Trophoblast cell (in vitro differentiated cells and primary cell): ENCODE data around the gene MAGEA11.

Experiments used
- DNase-seq, 2 donors: peaks; one replicate each; pipeline ENCODE4 v3.0.0-alpha.2; 2016
- H2AFZ ChIP-seq: 2 replicates; pipeline ENCODE4 v1.6.1; 2013; ENCODE audit warnings: low read length, moderate library complexity, mild to moderate bottlenecking; ENCODE audit not compliant: insufficient read depth, poor library complexity
- H2AK5ac ChIP-seq: 2 replicates; pipeline ENCODE4 v1.6.1; 2013; ENCODE audit warnings: mild to moderate bottlenecking, low read length
- H2BK120ac ChIP-seq: 2 replicates; pipeline ENCODE4 v1.6.1; 2013; ENCODE audit warnings: low read length, mild to moderate bottlenecking, moderate library complexity; ENCODE audit not compliant: insufficient read depth, poor library complexity
- H2BK12ac ChIP-seq: 2 replicates; pipeline ENCODE4 v1.6.1; 2013; ENCODE audit warnings: mild to moderate bottlenecking, low read length, moderate library complexity
- H2BK5ac ChIP-seq: 2 replicates; pipeline ENCODE4 v1.6.1; 2013; ENCODE audit warnings: low read length, low read depth, moderate library complexity, mild to moderate bottlenecking; ENCODE audit not compliant: poor library complexity
- H3K14ac ChIP-seq: 2 replicates; pipeline ENCODE4 v1.6.1; 2013; ENCODE audit warnings: mild to moderate bottlenecking, low read length
- H3K18ac ChIP-seq: 2 replicates; pipeline ENCODE4 v1.6.1; 2013; ENCODE audit warnings: mild to moderate bottlenecking, low read length
- H3K23ac ChIP-seq: 2 replicates; pipeline ENCODE4 v1.6.1; 2013; ENCODE audit warnings: low read length
- H3K27ac ChIP-seq: 2 replicates; pipeline ENCODE4 v1.5.1; 2013; ENCODE audit warnings: low read depth, mild to moderate bottlenecking, inconsistent platforms, low read length, moderate library complexity
- H3K27me3 ChIP-seq: 2 replicates; pipeline ENCODE4 v1.6.1; 2013; ENCODE audit warnings: inconsistent platforms, mild to moderate bottlenecking, low read length, moderate library complexity; ENCODE audit not compliant: insufficient read depth
- H3K36me3 ChIP-seq, 2 experiments: 1 replicate in 1 of 2; 2 replicates in 1 of 2; pipeline ENCODE4 v1.6.1; 2013; ENCODE audit warnings: low read length in 2 of 2, mild to moderate bottlenecking in 2 of 2, moderate library complexity in 1 of 2; ENCODE audit not compliant: insufficient read depth in 2 of 2, control insufficient read depth in 1 of 2
- H3K4ac ChIP-seq: 2 replicates; pipeline ENCODE4 v1.6.1; 2013; ENCODE audit warnings: low read depth, mild to moderate bottlenecking, low read length, moderate library complexity
- H3K4me1 ChIP-seq, 2 experiments: 1 replicate in 1 of 2; 2 replicates in 1 of 2; pipeline ENCODE4 v1.6.1; 2013; ENCODE audit warnings: low read length in 2 of 2, mild to moderate bottlenecking in 2 of 2, moderate library complexity in 1 of 2; ENCODE audit not compliant: insufficient read depth in 2 of 2, control insufficient read depth in 1 of 2
- H3K4me2 ChIP-seq: 2 replicates; pipeline ENCODE4 v1.6.1; 2013; ENCODE audit warnings: inconsistent platforms, mild to moderate bottlenecking, low read length, moderate library complexity
- H3K4me3 ChIP-seq: 2 replicates; pipeline ENCODE4 v1.5.1; 2013; ENCODE audit warnings: mild to moderate bottlenecking, low read depth, low read length, inconsistent platforms
- H3K79me1 ChIP-seq: one replicate; pipeline ENCODE4 v1.6.1; 2013; ENCODE audit warnings: low read length
- H3K79me2 ChIP-seq: 2 replicates; pipeline ENCODE4 v1.6.1; 2013; ENCODE audit warnings: low read length, mild to moderate bottlenecking; ENCODE audit not compliant: control insufficient read depth, insufficient read depth, poor library complexity
- H3K9ac ChIP-seq: 2 replicates; pipeline ENCODE4 v1.6.1; 2013; ENCODE audit warnings: mild to moderate bottlenecking, low read length
- H3K9me3 ChIP-seq: 2 replicates; pipeline ENCODE4 v1.6.1; 2013; ENCODE audit warnings: low read depth, mild to moderate bottlenecking, control low read depth, inconsistent platforms, low read length; ENCODE audit not compliant: insufficient read depth
- H4K12ac ChIP-seq: 2 replicates; pipeline ENCODE4 v1.6.1; 2013; ENCODE audit warnings: low read depth, mild to moderate bottlenecking, low read length, moderate library complexity
- H4K8ac ChIP-seq: 2 replicates; pipeline ENCODE4 v1.6.1; 2013; ENCODE audit warnings: low read depth, mild to moderate bottlenecking, low read length, moderate library complexity
- H4K91ac ChIP-seq: one replicate; pipeline ENCODE4 v1.6.1; 2013; ENCODE audit warnings: low read depth, mild to moderate bottlenecking, low read length, moderate library complexity
- WGBS: extraction: QIAGEN DNeasy Blood & Tissue Kit; methylation state at CpG from one replicate; pipeline ENCODE4 v1.1.7; 2013; ENCODE audit warnings: missing lambda C conversion rate; ENCODE audit not compliant: insufficient read length, insufficient coverage; ENCODE audit errors: extremely low coverage; 5-methylcytosine and 5-hydroxymethylcytosine counted together

MAGEA11 gene

DNA sequence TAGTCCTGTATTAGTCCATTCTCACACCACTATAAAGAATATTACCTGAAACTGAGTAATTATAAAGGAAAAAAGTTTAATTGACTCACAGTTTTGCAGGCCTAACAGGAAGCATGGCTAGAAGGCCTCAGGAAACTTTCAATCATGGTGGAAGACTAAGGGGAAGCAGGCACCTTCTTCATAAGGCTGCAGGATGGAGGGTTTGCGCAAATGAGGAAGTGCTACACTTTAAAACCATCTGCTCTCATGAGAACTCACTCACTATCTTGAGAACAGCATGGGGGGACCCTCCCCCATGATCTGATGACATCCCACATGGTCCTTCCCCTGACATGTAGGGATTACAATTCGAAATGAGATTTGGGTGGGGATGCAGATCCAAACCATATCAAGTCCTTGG, 12.1 kb upstream of the MAGEA11 start:
- no peaks in the 10 kb centered on the region for H3K4me1 ChIP-seq
- H4K8ac ChIP-seq: no peak overlapping the region
- H3K4me3 ChIP-seq: no peak overlapping the region
- H2AFZ ChIP-seq: no peak overlapping the region
- H4K91ac ChIP-seq: no peak overlapping the region
- no peak overlapping the region for H2BK120ac ChIP-seq
- no peak overlapping the region for H3K18ac ChIP-seq
- H3K79me1 ChIP-seq: no peaks in the 10 kb centered on the region
- no peak overlapping the region for H3K14ac ChIP-seq
- no peak overlapping the region for H2AK5ac ChIP-seq
- no peak overlapping the region for H3K4me2 ChIP-seq
- H2BK5ac ChIP-seq: no peak overlapping the region
- WGBS: no CpG with 5 or more reads among the region's 2 CpGs
- no peaks in the 10 kb centered on the region for H3K9me3 ChIP-seq
- H3K27me3 ChIP-seq: no peaks in the 10 kb centered on the region
- DNase-seq: no peak
- no peak overlapping the region for H3K4ac ChIP-seq
- H3K79me2 ChIP-seq: no peaks in the 10 kb centered on the region
- H3K27ac ChIP-seq: no peak overlapping the region
- no peak overlapping the region for H3K9ac ChIP-seq
- no peak overlapping the region for H2BK12ac ChIP-seq
- no peaks in the 10 kb centered on the region for H3K36me3 ChIP-seq
- no peak overlapping the region for H4K12ac ChIP-seq
- H3K23ac ChIP-seq: no peak overlapping the region

DNA sequence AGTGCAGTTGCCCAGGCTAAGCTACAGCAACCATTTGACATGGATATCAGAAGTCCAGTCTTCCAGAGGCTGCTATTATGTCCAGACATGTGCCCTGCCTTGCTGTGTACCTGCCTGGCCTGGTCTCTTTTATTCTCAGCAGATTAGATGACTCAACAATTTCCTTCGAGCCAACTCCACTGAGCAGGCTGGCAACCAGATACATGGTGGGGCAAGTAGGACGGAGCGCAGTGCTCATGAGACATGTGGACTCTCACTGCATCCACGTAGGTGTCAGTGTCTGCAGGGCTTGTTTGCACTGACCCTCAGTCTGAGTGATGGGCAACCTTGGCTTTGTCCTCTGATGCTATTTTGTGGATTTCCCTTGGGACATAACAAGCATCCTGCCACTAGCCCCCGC, 7.2 kb upstream of the MAGEA11 start:
- no peaks in the 10 kb centered on the region for H3K79me1 ChIP-seq
- H2BK12ac ChIP-seq: no peak overlapping the region
- no peaks in the 10 kb centered on the region for H3K9me3 ChIP-seq
- no peak overlapping the region for H3K23ac ChIP-seq
- H3K4me1 ChIP-seq: no peaks in the 10 kb centered on the region
- H3K27me3 ChIP-seq: no peaks in the 10 kb centered on the region
- no peak overlapping the region for H3K4me3 ChIP-seq
- H3K9ac ChIP-seq: no peak overlapping the region
- no peak overlapping the region for H4K8ac ChIP-seq
- H3K36me3 ChIP-seq: no peaks in the 10 kb centered on the region
- H2BK5ac ChIP-seq: no peak overlapping the region
- H2AK5ac ChIP-seq: no peak overlapping the region
- no peak overlapping the region for H3K4me2 ChIP-seq
- H3K4ac ChIP-seq: no peak overlapping the region
- H3K18ac ChIP-seq: no peak overlapping the region
- no CpG with 5 or more reads among the region's 5 CpGs for WGBS
- no peak overlapping the region for H2AFZ ChIP-seq
- H3K27ac ChIP-seq: no peak overlapping the region
- H3K79me2 ChIP-seq: no peaks in the 10 kb centered on the region
- DNase-seq: no peak
- H3K14ac ChIP-seq: no peak overlapping the region
- H4K91ac ChIP-seq: no peak overlapping the region
- H2BK120ac ChIP-seq: no peak overlapping the region
- no peak overlapping the region for H4K12ac ChIP-seq

- Histone ChIP-seq H2BK120ac (no peak overlapping the region), H3K27me3 (no peaks in the 10 kb centered on the region), H3K4me2 (no peak overlapping the region), H3K14ac (no peak overlapping the region), H3K9ac (no peak overlapping the region), H2AK5ac (no peak overlapping the region), H3K9me3 (no peaks in the 10 kb centered on the region), H2AFZ (no peak overlapping the region), H3K23ac (no peak overlapping the region), H4K91ac (no peak overlapping the region), H3K18ac (no peak overlapping the region), H2BK12ac (no peak overlapping the region), H3K27ac (no peak overlapping the region), H4K12ac (no peak overlapping the region), H3K4me3 (no peak overlapping the region), H3K4me1 (no peaks in the 10 kb centered on the region), H3K79me1 (no peaks in the 10 kb centered on the region), H4K8ac (no peak overlapping the region), H3K36me3 (no peaks in the 10 kb centered on the region), H3K79me2 (no peaks in the 10 kb centered on the region), H3K4ac (no peak overlapping the region), H2BK5ac (no peak overlapping the region)
- WGBS: no CpG with 5 or more reads among the region's 2 CpGs
- no peak for DNase-seq
Measured at GRCh38 chrX:149707147-149707901, 4.5 kb upstream of the MAGEA11 start.

GRCh38 chrX:149712831-149713230, 971 bp downstream of the MAGEA11 start:
- Histone ChIP-seq H3K36me3 (no peaks in the 10 kb centered on the region), H3K18ac (no peak overlapping the region), H3K4me1 (no peaks in the 10 kb centered on the region), H2AK5ac (no peak overlapping the region), H3K23ac (no peak overlapping the region), H3K9me3 (no peaks in the 10 kb centered on the region), H2BK5ac (no peak overlapping the region), H3K4me3 (no peak overlapping the region), H3K4ac (no peak overlapping the region), H3K79me2 (no peaks in the 10 kb centered on the region), H3K79me1 (no peaks in the 10 kb centered on the region), H2BK120ac (no peak overlapping the region), H4K8ac (no peak overlapping the region), H3K14ac (no peak overlapping the region), H2AFZ (no peak overlapping the region), H2BK12ac (no peak overlapping the region), H3K4me2 (no peak overlapping the region), H3K27ac (no peak overlapping the region), H4K12ac (no peak overlapping the region), H3K27me3 (no peaks in the 10 kb centered on the region), H4K91ac (no peak overlapping the region), H3K9ac (no peak overlapping the region)
- no CpG with 5 or more reads among the region's 5 CpGs for WGBS
- no peak for DNase-seq
